Kidney (tissue), 14 donors: ENCODE results near the gene LCK. TPM values are rescaled to one million over a fixed set of nuclear protein-coding genes. Genes with fewer than 3 reads are reported as not detected.

Experiments used
- DNase-seq, 5 donors: peaks; one replicate each; pipeline ENCODE4 v3.0.0-alpha.2; 2013 to 2020
- FAIRE-seq: peaks from 2 replicates; lab custom pipeline; 2012; peaks lifted over from hg19 to GRCh38; lab: Jason Lieb, UNC
- H3K27ac ChIP-seq, 2 donors: one replicate each; pipeline ENCODE4 v1.7.0; 2013; ENCODE audit warnings: low read depth in 2 of 2, low read length in 2 of 2, inconsistent platforms in 1 of 2
- H3K27me3 ChIP-seq: one replicate; pipeline ENCODE4 v1.7.1; 2013; ENCODE audit warnings: low read length, inconsistent platforms; ENCODE audit not compliant: control insufficient read depth, insufficient read depth
- H3K36me3 ChIP-seq, 3 donors: one replicate each; pipeline versions ENCODE4 v1.7.0 to v1.7.1; 2013; ENCODE audit warnings: low read length in 3 of 3, control low read depth in 1 of 3, inconsistent platforms in 1 of 3; ENCODE audit not compliant: insufficient read depth in 3 of 3, control insufficient read depth in 2 of 3
- H3K4me1 ChIP-seq, 3 donors: one replicate each; pipeline versions ENCODE4 v1.7.0 to v1.7.1; 2013; ENCODE audit warnings: low read length in 3 of 3, inconsistent platforms in 1 of 3, low read depth in 1 of 3; ENCODE audit not compliant: control insufficient read depth in 2 of 3, insufficient read depth in 2 of 3
- H3K4me3 ChIP-seq, 3 donors: one replicate each; pipeline versions ENCODE4 v1.7.0 to v1.8.1; 2013; ENCODE audit warnings: low read length in 3 of 3, control low read depth in 1 of 3, inconsistent platforms in 1 of 3
- H3K9ac ChIP-seq, 3 donors: one replicate each; pipeline versions ENCODE4 v1.7.0 to v1.7.1; 2013; ENCODE audit warnings: low read length in 3 of 3, control low read depth in 1 of 3, inconsistent platforms in 1 of 3
- H3K9me3 ChIP-seq, 3 donors: one replicate each; pipeline versions ENCODE4 v1.7.0 to v1.7.1; 2013; ENCODE audit warnings: low read length in 3 of 3, control low read depth in 1 of 3, inconsistent platforms in 1 of 3; ENCODE audit not compliant: control insufficient read depth in 2 of 3, insufficient read depth in 1 of 3
- intact Hi-C: fragments of 100-400 bp; cut with DNase I; formaldehyde crosslinking; loops from one replicate; pipeline ENCODE4 v1.11.1; 2022
- polyA plus RNA-seq: library from polyadenylated mRNA; stranded (reverse); fragments of 350-450 nt; fragmentation: Illumina TruSeq; extraction: RNeasy Lipid Tissue Mini Kit (QIAGEN cat#74804); gene quantifications from one replicate; pipeline ENCODE4 v1.2.3, GENCODE V29; 2014; ENCODE audit warnings: low read depth, low replicate concordance; ENCODE audit not compliant: insufficient read depth
- total RNA-seq: library from RNA; stranded (reverse); fragmentation: NEBNext Ultra II Directional; extraction: Animal tissue kit (Norgen Biotek cat#: 25700); gene quantifications from one replicate; pipeline ENCODE4 v1.2.1, GENCODE V29; 2021
- TF ChIP-seq, protein P1 (sequence below): IDR thresholded peaks from 3 replicates; pipeline ENCODE4 v1.5.1; 2012; ENCODE audit warnings: mild to moderate bottlenecking, moderate library complexity, borderline replicate concordance; ENCODE audit not compliant: insufficient read depth; ENCODE audit errors: extremely low read depth
- donor health status: control.
- donor health status: control.
- donor health status: control.
- donor health status: control.
- donor health status: control.
- donor health status: DM: yes; HTN: yes; CAD: no.
- donor health status: Normal renal cell carcinoma (clear cell type).

LCK gene
- total and polyA plus RNA-seq, 2 donors from 2014 or later: 0.99 to 10.3 TPM

- intact Hi-C loops: no loop called here
- DNase-seq (no peak), FAIRE-seq (no peak)
These were observed 34.5 kb upstream of the LCK start for GRCh38 chr1:32216566-32216965.

GRCh38 chr1:32219022-32219421, 32.0 kb upstream of the LCK start:
- DNase-seq (no peak), FAIRE-seq (no peak)
- TF ChIP-seq, protein P1, sequence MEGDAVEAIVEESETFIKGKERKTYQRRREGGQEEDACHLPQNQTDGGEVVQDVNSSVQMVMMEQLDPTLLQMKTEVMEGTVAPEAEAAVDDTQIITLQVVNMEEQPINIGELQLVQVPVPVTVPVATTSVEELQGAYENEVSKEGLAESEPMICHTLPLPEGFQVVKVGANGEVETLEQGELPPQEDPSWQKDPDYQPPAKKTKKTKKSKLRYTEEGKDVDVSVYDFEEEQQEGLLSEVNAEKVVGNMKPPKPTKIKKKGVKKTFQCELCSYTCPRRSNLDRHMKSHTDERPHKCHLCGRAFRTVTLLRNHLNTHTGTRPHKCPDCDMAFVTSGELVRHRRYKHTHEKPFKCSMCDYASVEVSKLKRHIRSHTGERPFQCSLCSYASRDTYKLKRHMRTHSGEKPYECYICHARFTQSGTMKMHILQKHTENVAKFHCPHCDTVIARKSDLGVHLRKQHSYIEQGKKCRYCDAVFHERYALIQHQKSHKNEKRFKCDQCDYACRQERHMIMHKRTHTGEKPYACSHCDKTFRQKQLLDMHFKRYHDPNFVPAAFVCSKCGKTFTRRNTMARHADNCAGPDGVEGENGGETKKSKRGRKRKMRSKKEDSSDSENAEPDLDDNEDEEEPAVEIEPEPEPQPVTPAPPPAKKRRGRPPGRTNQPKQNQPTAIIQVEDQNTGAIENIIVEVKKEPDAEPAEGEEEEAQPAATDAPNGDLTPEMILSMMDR: no peak
- Histone ChIP-seq H3K4me3 (no peak overlapping the region), H3K4me1 (peaks cover 6 to 27% (median 22%) of the 10 kb centered on the region in 3 donors), H3K9me3 (no peaks in the 10 kb centered on the region), H3K9ac (no peak overlapping the region), H3K27me3 (no peaks in the 10 kb centered on the region), H3K27ac (no peak overlapping the region), H3K36me3 (peaks cover 2 to 36% (median 16%) of the 10 kb centered on the region in 3 donors)
- intact Hi-C loops: no loop called here

More at GRCh38 chr1:32216566-32216965, 34.5 kb upstream of the LCK start:
- no peaks in the 10 kb centered on the region for H3K9me3 ChIP-seq
- H3K4me3 ChIP-seq: no peak overlapping the region
- no peak overlapping the region for H3K27ac ChIP-seq
- H3K27me3 ChIP-seq: no peaks in the 10 kb centered on the region
- TF ChIP-seq, protein P1: no peak
- peaks cover 2 to 36% (median 13%) of the 10 kb centered on the region in 3 donors for H3K36me3 ChIP-seq
- peaks cover 5 to 15% (median 12%) of the 10 kb centered on the region in 3 donors for H3K4me1 ChIP-seq
- no peak overlapping the region for H3K9ac ChIP-seq

- peak overlapping the region; percentile 55 to 94 (median 71) for H3K9ac ChIP-seq
- peak in 3 of 5 donors; percentile 57 to 69 (median 62) for DNase-seq
These were observed 30.1 kb upstream of the LCK start for GRCh38 chr1:32220746-32221580.

More at GRCh38 chr1:32220746-32221580, 30.1 kb upstream of the LCK start:
- Histone ChIP-seq H3K36me3 (peaks cover 4 to 26% (median 17%) of the 10 kb centered on the region in 3 donors), H3K27ac (peak overlapping the region; percentile 20 to 92), H3K4me3 (peak overlapping the region; percentile 94 to 99 (median 97)), H3K9me3 (no peaks in the 10 kb centered on the region), H3K4me1 (peaks cover 6 to 28% (median 22%) of the 10 kb centered on the region in 3 donors), H3K27me3 (no peaks in the 10 kb centered on the region)
- TF ChIP-seq, protein P1: no peak
- FAIRE-seq: no peak
- intact Hi-C loops: no loop called here
